Mesendoderm (in vitro differentiated cells): ENCODE measurements around the gene UGT8.
A peak's percentile ranks its signal among the peaks of the same experiment; 100 is the strongest.

Source experiments
- DNase-seq: peaks from one replicate; pipeline ENCODE4 v3.0.0; 2013
- H2AK5ac ChIP-seq: 2 replicates; pipeline ENCODE4 v1.6.1; 2013; ENCODE audit warnings: low read length, inconsistent platforms
- H2BK120ac ChIP-seq: 2 replicates; pipeline ENCODE4 v1.6.1; 2013; ENCODE audit warnings: low read depth, mild to moderate bottlenecking, low read length, moderate library complexity, mixed read lengths
- H2BK15ac ChIP-seq: replicated peaks from 2 replicates; pipeline ENCODE4 v1.6.1; 2013; ENCODE audit warnings: low read depth, mild to moderate bottlenecking, moderate library complexity
- H2BK5ac ChIP-seq: 2 replicates; pipeline ENCODE4 v1.6.1; 2013; ENCODE audit warnings: low read length, inconsistent platforms
- H3K18ac ChIP-seq: 2 replicates; pipeline ENCODE4 v1.6.1; 2013; ENCODE audit warnings: mild to moderate bottlenecking, low read length, mixed read lengths
- H3K23ac ChIP-seq: one replicate; pipeline ENCODE4 v1.6.1; 2013; ENCODE audit warnings: low read length
- H3K27ac ChIP-seq: 2 replicates; pipeline ENCODE4 v1.5.1; 2013; ENCODE audit warnings: low read depth, mild to moderate bottlenecking, inconsistent platforms, low read length, moderate library complexity
- H3K27me3 ChIP-seq: 2 replicates; pipeline ENCODE4 v1.6.1; 2013; ENCODE audit warnings: low read length, control low read depth, mild to moderate bottlenecking, inconsistent platforms; ENCODE audit not compliant: insufficient read depth, poor library complexity
- H3K36me3 ChIP-seq: 2 replicates; pipeline ENCODE4 v1.6.1; 2013; ENCODE audit warnings: low read length, inconsistent platforms; ENCODE audit not compliant: control insufficient read depth, insufficient read depth
- H3K4ac ChIP-seq: one replicate; pipeline ENCODE4 v1.6.1; 2013; ENCODE audit warnings: low read depth, mild to moderate bottlenecking, low read length, moderate library complexity
- H3K4me1 ChIP-seq: 2 replicates; pipeline ENCODE4 v1.6.1; 2013; ENCODE audit warnings: low read depth, low read length, inconsistent platforms; ENCODE audit not compliant: control insufficient read depth
- H3K4me2 ChIP-seq: 2 replicates; pipeline ENCODE4 v1.6.1; 2013; ENCODE audit warnings: low read length
- H3K4me3 ChIP-seq: 2 replicates; pipeline ENCODE4 v1.5.1; 2013; ENCODE audit warnings: mild to moderate bottlenecking, low read length
- H3K56ac ChIP-seq: one replicate; pipeline ENCODE4 v1.6.1; 2013; ENCODE audit warnings: low read length
- H3K79me1 ChIP-seq: 2 replicates; pipeline ENCODE4 v1.6.1; 2013; ENCODE audit warnings: low read length, inconsistent platforms
- H3K79me2 ChIP-seq: 2 replicates; pipeline ENCODE4 v1.6.1; 2013; ENCODE audit warnings: mild to moderate bottlenecking, low read length; ENCODE audit not compliant: control insufficient read depth, insufficient read depth
- H3K9ac ChIP-seq: 2 replicates; pipeline ENCODE4 v1.6.1; 2013; ENCODE audit warnings: low read length, inconsistent platforms
- H4K5ac ChIP-seq: one replicate; pipeline ENCODE4 v1.6.1; 2013; ENCODE audit warnings: low read length
- H4K8ac ChIP-seq: one replicate; pipeline ENCODE4 v1.6.1; 2013; ENCODE audit warnings: low read depth, mild to moderate bottlenecking, control low read depth, low read length, moderate library complexity
- WGBS: extraction: QIAGEN DNeasy Blood & Tissue Kit; methylation state at CpG from one replicate; pipeline ENCODE4 v1.1.7; 2013; ENCODE audit warnings: low lambda C conversion rate, missing lambda C conversion rate; ENCODE audit not compliant: insufficient coverage; ENCODE audit errors: extremely low coverage; 5-methylcytosine and 5-hydroxymethylcytosine counted together

UGT8 gene

DNA sequence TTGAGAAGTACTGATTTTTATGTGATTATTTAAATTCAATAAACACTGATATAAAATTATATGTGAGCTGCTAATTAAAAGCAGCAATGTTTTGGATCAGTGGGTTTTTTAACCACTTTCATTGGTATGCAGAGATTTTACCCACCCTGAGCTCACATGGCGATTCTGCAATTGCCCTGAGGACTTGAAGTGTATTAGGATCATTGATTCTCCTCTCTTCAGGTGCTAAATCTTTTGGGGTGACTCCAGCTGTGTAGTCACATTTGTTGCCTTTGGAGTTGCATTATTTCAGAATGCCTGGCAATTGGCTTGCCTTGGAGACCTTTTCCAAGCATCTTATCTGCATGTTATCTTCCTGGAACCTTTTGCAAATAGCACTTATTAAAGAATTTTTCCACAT is 51.3 kb downstream of the UGT8 start:
- Histone ChIP-seq H3K4ac (no peak overlapping the region), H3K27me3 (no peaks in the 10 kb centered on the region), H2BK120ac (no peak overlapping the region), H3K79me1 (no peaks in the 10 kb centered on the region), H3K36me3 (no peaks in the 10 kb centered on the region), H3K4me1 (peaks cover 4% of the 10 kb centered on the region), H2BK15ac (no peak overlapping the region), H3K4me3 (no peak overlapping the region), H3K4me2 (no peak overlapping the region), H3K27ac (no peak overlapping the region), H2BK5ac (no peak overlapping the region), H3K18ac (no peak overlapping the region), H3K56ac (no peak overlapping the region), H4K5ac (no peak overlapping the region), H3K23ac (no peak overlapping the region), H3K79me2 (no peaks in the 10 kb centered on the region), H4K8ac (no peak overlapping the region), H3K9ac (no peak overlapping the region), H2AK5ac (no peak overlapping the region)
- DNase-seq: peak; percentile 47
- no CpG with 5 or more reads among the region's 1 CpG for WGBS

DNA sequence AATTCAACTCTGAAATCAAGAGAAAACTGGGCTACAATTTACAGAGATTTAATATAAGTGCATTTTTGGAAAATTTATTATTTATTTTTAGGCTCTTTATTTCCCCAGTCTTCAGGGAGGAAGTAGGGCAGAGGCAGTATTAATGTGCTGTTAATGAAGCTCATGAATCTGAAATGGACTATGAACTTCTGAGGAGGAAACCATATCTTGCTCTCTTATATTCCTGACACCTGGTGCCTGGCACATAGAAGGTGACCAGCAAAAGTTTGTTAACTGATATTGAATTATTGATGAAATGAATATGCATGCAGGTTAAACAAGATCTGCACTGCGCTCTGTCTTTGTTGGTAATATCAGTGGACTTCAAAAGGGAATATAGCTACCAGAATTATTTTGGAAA is 55.1 kb downstream of the UGT8 start:
- no CpG with 5 or more reads among the region's 1 CpG for WGBS
- Histone ChIP-seq H3K36me3 (no peaks in the 10 kb centered on the region), H2AK5ac (no peak overlapping the region), H2BK5ac (no peak overlapping the region), H3K4me1 (peaks cover 4% of the 10 kb centered on the region), H4K8ac (no peak overlapping the region), H3K27me3 (no peaks in the 10 kb centered on the region), H3K9ac (no peak overlapping the region), H3K27ac (no peak overlapping the region), H4K5ac (no peak overlapping the region), H3K18ac (no peak overlapping the region), H3K4me2 (no peak overlapping the region), H3K4me3 (no peak overlapping the region), H3K79me2 (no peaks in the 10 kb centered on the region), H3K4ac (no peak overlapping the region), H2BK15ac (no peak overlapping the region), H3K23ac (no peak overlapping the region), H2BK120ac (no peak overlapping the region), H3K79me1 (no peaks in the 10 kb centered on the region), H3K56ac (no peak overlapping the region)
- no peak for DNase-seq

DNA sequence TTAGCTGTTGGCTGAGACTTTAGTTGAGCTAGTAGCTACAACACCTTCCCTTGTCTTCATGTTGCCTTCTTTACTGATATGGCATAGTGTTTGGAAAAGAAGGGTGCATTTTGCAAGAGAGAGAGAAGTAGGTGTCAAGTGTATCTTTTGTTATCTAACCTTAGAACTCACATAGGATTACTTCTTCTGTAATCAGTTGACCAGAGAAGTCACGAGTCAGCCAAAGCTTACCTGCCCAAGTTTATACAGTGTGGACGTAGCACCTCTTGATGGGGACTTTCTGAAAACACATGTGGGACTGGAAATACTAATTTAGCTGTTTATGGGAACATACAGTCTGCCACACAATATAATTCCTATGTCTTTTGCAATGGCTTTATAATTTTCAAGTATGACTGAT is 56.0 kb downstream of the UGT8 start:
- no peak overlapping the region for H4K5ac ChIP-seq
- no peaks in the 10 kb centered on the region for H3K36me3 ChIP-seq
- H3K79me1 ChIP-seq: no peaks in the 10 kb centered on the region
- no peak overlapping the region for H3K4me2 ChIP-seq
- H3K23ac ChIP-seq: no peak overlapping the region
- no peak overlapping the region for H2BK120ac ChIP-seq
- no CpG with 5 or more reads among the region's 2 CpGs for WGBS
- no peak overlapping the region for H3K56ac ChIP-seq
- H3K79me2 ChIP-seq: no peaks in the 10 kb centered on the region
- H3K27ac ChIP-seq: no peak overlapping the region
- no peaks in the 10 kb centered on the region for H3K27me3 ChIP-seq
- H3K18ac ChIP-seq: no peak overlapping the region
- no peak overlapping the region for H4K8ac ChIP-seq
- no peak overlapping the region for H3K4me3 ChIP-seq
- H3K4me1 ChIP-seq: peaks cover 4% of the 10 kb centered on the region
- peak; percentile 64 for DNase-seq
- no peak overlapping the region for H2BK5ac ChIP-seq
- no peak overlapping the region for H2BK15ac ChIP-seq
- no peak overlapping the region for H3K4ac ChIP-seq
- no peak overlapping the region for H2AK5ac ChIP-seq
- no peak overlapping the region for H3K9ac ChIP-seq

DNA sequence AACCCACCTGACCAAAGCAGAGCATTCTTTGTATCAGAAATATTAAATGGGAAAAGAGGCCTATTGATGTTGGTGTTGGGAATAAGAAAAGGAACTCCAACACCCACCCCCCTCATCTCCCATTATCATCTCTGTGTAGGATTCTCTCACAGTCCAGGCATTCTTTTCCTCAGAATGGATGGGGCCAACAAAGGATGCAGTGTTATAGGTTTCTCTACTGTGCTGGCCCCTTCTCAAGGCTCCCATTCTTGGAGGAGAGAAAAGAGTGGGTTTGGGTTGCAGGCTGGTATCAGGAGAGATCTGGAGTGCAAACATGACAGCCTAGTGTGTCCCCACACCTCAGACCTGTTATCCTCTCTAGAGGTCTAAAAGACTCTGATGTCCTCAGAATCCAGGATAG is 59.6 kb downstream of the UGT8 start:
- Histone ChIP-seq H3K36me3 (no peaks in the 10 kb centered on the region), H3K27me3 (no peaks in the 10 kb centered on the region), H3K79me1 (no peaks in the 10 kb centered on the region), H3K56ac (no peak overlapping the region), H3K4me3 (no peak overlapping the region), H3K9ac (no peak overlapping the region), H4K5ac (no peak overlapping the region), H2AK5ac (no peak overlapping the region), H4K8ac (no peak overlapping the region), H3K79me2 (no peaks in the 10 kb centered on the region), H3K4me2 (no peak overlapping the region), H3K4ac (peak overlapping the region; percentile 52), H3K27ac (no peak overlapping the region), H2BK15ac (no peak overlapping the region), H2BK120ac (no peak overlapping the region), H3K23ac (no peak overlapping the region), H3K4me1 (peaks cover 4% of the 10 kb centered on the region), H2BK5ac (no peak overlapping the region), H3K18ac (no peak overlapping the region)
- no peak for DNase-seq

DNA sequence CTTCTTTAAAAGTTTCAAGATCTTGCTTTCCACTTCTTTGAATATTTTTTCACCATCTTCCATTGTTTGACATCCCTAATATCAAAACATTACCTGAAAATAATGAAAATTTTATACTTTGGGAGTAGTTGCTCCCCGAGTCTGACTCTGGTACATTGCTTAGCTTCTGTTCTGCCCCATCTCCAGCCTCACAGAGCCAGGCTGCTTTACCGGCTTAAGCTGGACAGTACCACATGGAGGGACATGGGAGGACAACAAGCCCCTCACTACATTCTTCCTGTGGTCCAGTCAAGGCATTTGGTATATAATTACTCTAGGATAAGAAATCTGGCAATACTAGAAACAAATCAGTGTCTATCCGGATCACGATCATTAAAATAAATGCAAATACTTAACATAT is 60.2 kb downstream of the UGT8 start:
- H2BK120ac ChIP-seq: no peak overlapping the region
- H3K79me2 ChIP-seq: no peaks in the 10 kb centered on the region
- no peak overlapping the region for H3K23ac ChIP-seq
- no peak overlapping the region for H3K4ac ChIP-seq
- no peak overlapping the region for H3K18ac ChIP-seq
- H3K79me1 ChIP-seq: no peaks in the 10 kb centered on the region
- no peaks in the 10 kb centered on the region for H3K27me3 ChIP-seq
- H3K9ac ChIP-seq: no peak overlapping the region
- no peak overlapping the region for H4K5ac ChIP-seq
- H3K36me3 ChIP-seq: no peaks in the 10 kb centered on the region
- H4K8ac ChIP-seq: no peak overlapping the region
- H2BK15ac ChIP-seq: no peak overlapping the region
- no peak overlapping the region for H3K4me2 ChIP-seq
- H3K4me1 ChIP-seq: peaks cover 4% of the 10 kb centered on the region
- H3K27ac ChIP-seq: no peak overlapping the region
- no peak overlapping the region for H3K56ac ChIP-seq
- H2AK5ac ChIP-seq: no peak overlapping the region
- no peak for DNase-seq
- H3K4me3 ChIP-seq: no peak overlapping the region
- WGBS: no CpG with 5 or more reads among the region's 4 CpGs
- no peak overlapping the region for H2BK5ac ChIP-seq

DNA sequence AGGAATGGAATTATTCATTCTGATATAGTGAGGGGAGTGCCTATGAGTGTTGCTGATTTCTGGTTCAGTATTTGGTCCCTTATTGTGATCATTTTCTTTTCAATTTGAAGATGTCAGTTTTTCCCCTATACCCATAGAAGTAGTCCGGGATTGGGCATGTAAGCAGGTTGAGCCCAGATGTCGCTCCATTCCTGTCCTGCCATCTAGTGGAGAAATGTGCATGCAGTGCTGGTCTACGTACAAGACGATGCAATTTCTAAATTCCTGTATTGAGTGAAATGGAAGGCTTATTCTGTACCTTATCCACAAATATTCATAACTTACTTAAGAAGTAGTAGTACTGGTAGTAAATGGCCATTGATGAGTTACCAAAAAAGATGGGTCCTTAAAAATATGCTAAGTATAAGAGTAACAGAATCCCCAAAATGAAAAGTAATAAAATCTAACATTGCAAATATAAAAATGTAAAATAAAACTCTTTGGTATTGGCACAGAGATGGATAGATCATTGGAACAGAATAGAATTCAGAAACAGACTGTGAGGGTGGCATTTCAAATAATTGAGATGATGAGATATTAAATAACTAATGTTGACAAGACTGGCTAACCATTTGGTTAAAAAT is 60.9 kb downstream of the UGT8 start:
- Histone ChIP-seq H3K79me1 (no peaks in the 10 kb centered on the region), H4K5ac (no peak overlapping the region), H3K4me3 (no peak overlapping the region), H3K23ac (no peak overlapping the region), H3K9ac (no peak overlapping the region), H2BK5ac (no peak overlapping the region), H3K4ac (no peak overlapping the region), H2AK5ac (no peak overlapping the region), H3K4me2 (no peak overlapping the region), H2BK15ac (no peak overlapping the region), H3K36me3 (no peaks in the 10 kb centered on the region), H3K4me1 (peaks cover under 1% of the 10 kb centered on the region), H3K27me3 (no peaks in the 10 kb centered on the region), H2BK120ac (no peak overlapping the region), H3K79me2 (no peaks in the 10 kb centered on the region), H4K8ac (no peak overlapping the region), H3K56ac (no peak overlapping the region), H3K27ac (no peak overlapping the region), H3K18ac (no peak overlapping the region)
- peak; percentile 84 for DNase-seq
- no CpG with 5 or more reads among the region's 4 CpGs for WGBS
